ENCODE data around the gene F7.

DNA sequence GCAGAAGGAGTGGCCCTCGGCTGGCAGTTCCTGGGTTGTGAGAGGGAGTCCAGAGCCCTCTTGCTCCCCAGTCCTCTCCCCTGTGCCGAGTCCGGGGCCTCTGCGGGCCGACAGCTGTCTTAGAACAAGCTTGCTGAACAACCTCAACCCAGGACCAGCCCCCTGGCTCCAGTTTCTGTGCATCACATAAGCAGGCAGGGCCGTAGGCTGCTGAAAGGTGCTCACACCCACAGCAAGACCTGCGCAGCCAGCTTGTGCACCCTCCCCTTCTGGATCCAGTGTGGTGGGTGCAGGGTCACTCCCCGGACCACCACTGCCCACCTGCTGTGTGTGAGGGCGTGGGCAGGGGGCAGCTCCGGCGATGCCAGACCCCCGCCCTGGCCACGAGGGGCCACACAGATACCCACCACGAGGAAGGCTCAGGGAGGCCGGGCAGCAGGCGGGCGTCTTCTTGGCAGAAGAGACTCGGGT, 25.2 kb upstream of the F7 start:
- TF ChIP-seq, protein P1, sequence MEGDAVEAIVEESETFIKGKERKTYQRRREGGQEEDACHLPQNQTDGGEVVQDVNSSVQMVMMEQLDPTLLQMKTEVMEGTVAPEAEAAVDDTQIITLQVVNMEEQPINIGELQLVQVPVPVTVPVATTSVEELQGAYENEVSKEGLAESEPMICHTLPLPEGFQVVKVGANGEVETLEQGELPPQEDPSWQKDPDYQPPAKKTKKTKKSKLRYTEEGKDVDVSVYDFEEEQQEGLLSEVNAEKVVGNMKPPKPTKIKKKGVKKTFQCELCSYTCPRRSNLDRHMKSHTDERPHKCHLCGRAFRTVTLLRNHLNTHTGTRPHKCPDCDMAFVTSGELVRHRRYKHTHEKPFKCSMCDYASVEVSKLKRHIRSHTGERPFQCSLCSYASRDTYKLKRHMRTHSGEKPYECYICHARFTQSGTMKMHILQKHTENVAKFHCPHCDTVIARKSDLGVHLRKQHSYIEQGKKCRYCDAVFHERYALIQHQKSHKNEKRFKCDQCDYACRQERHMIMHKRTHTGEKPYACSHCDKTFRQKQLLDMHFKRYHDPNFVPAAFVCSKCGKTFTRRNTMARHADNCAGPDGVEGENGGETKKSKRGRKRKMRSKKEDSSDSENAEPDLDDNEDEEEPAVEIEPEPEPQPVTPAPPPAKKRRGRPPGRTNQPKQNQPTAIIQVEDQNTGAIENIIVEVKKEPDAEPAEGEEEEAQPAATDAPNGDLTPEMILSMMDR (IDR thresholded peaks at IDR 0.05; ENCODE audit: insufficient read depth, low read length, poor library complexity, severe bottlenecking) = no peak
- no peak for TF ChIP-seq EZH2phosphoT487 (conservative IDR thresholded peaks at IDR 0.05; ENCODE audit: low read length)
